ENCODE data around the gene C1QTNF3.

C1QTNF3 gene

GRCh38 chr5:33984178-33984577 lies 58.8 kb downstream of the C1QTNF3 start:
- Histone ChIP-seq H3K27ac (ENCODE audit: extremely low read depth, low read depth, low read length) (no peak overlapping the region), H3K4me3 (ENCODE audit: low read depth, low read length) (no peak overlapping the region), H3K4me1 (ENCODE audit: control insufficient read depth, insufficient read depth, low read length) (no peaks in the 10 kb centered on the region), H3K9me3 (ENCODE audit: control insufficient read depth, insufficient read depth, low read depth, low read length) (no peaks in the 10 kb centered on the region), H3K36me3 (ENCODE audit: control insufficient read depth in 2 of 2, insufficient read depth in 1 of 2, low read length in 2 of 2) (peaks cover 13 to 22% of the 10 kb centered on the region in 2 experiments; a peak in 2 of 3 replicates)
- ChIA-PET CTCF (interaction anchor here (1.0 to 3.9 kb wide), 2 partner anchors 14 to 391 kb away, joined by 4 to 14 read pairs; no protein-coding TSS in a partner anchor), POLR2A (no interaction called here)
- TF ChIP-seq, protein P1, sequence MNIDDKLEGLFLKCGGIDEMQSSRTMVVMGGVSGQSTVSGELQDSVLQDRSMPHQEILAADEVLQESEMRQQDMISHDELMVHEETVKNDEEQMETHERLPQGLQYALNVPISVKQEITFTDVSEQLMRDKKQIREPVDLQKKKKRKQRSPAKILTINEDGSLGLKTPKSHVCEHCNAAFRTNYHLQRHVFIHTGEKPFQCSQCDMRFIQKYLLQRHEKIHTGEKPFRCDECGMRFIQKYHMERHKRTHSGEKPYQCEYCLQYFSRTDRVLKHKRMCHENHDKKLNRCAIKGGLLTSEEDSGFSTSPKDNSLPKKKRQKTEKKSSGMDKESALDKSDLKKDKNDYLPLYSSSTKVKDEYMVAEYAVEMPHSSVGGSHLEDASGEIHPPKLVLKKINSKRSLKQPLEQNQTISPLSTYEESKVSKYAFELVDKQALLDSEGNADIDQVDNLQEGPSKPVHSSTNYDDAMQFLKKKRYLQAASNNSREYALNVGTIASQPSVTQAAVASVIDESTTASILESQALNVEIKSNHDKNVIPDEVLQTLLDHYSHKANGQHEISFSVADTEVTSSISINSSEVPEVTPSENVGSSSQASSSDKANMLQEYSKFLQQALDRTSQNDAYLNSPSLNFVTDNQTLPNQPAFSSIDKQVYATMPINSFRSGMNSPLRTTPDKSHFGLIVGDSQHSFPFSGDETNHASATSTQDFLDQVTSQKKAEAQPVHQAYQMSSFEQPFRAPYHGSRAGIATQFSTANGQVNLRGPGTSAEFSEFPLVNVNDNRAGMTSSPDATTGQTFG (tag by site-specific recombination; IDR thresholded peaks at IDR 0.05; ENCODE audit: borderline replicate concordance), result no peak
- no peak for TF ChIP-seq HOXD13 (CRISPR knock-in tag; IDR thresholded peaks at IDR 0.05; ENCODE audit: borderline replicate concordance)
- TF ChIP-seq ZFHX2 (tag by site-specific recombination; conservative IDR thresholded peaks at IDR 0.05), result no peak
- TF ChIP-seq ZIC2 (tag by site-specific recombination; IDR thresholded peaks at IDR 0.05), result no peak
- TF ChIP-seq ZNF433 (tag by site-specific recombination; IDR thresholded peaks at IDR 0.05; ENCODE audit: low read depth), result no peak
- TF ChIP-seq ZBTB48 (tag by site-specific recombination; IDR thresholded peaks at IDR 0.05), result no peak
- no peak for TF ChIP-seq ZNF133 (tag by site-specific recombination; IDR thresholded peaks at IDR 0.05)
- no peak for TF ChIP-seq ZNF398 (tag by site-specific recombination; IDR thresholded peaks at IDR 0.05)
- TF ChIP-seq ZNF792 (tag by site-specific recombination; IDR thresholded peaks at IDR 0.05), result no peak
- TF ChIP-seq ZNF830 (tag by site-specific recombination; IDR thresholded peaks at IDR 0.05; ENCODE audit: low read depth), result no peak
- no peak for TF ChIP-seq ZFP41 (tag by site-specific recombination; IDR thresholded peaks at IDR 0.05; ENCODE audit: borderline replicate concordance)
- no peak for TF ChIP-seq ZNF2 (tag by site-specific recombination; IDR thresholded peaks at IDR 0.05)
- TF ChIP-seq ZNF521 (tag by site-specific recombination; IDR thresholded peaks at IDR 0.05), result no peak
- TF ChIP-seq ZNF10 (tag by site-specific recombination; IDR thresholded peaks at IDR 0.05), result no peak
- no peak for TF ChIP-seq REST (tag by site-specific recombination; IDR thresholded peaks at IDR 0.05)

DNA sequence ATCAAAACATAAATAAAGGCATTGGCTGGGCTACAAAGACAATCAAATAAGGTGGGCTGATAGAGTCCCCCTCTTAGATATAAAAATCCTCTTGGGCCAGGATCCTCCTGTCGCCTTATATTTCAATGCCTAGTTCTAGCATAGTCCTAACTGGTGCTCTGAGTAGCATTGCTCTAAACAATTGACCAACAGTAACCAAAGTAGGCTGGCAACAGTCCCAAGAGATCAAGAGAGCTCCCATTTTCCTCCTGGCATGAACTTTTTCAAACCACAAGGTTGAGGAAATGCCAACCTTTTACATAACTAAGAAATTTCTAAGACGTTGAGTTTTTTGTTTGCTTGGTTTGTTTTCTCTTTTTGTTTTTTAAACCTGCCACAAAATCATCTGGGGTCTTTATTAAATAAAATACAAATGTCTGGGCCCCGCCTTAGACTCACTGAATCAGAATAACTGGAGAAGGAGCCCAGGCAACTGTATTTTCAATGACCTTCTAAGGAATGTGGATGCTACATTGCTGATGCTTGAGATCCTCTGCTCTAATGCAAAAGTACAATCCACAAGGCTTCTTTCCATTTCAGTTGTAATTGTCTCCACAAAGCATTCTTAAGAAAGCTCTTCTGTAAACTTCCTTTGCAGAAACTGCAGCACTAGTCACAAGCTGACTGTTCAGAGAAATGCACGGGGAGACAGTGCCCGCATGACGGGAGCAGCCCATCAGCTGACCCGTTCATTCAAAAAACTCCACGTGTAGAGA lies 61.4 kb downstream of the C1QTNF3 start:
- no peaks in the 10 kb centered on the region for H3K4me1 ChIP-seq (ENCODE audit: control insufficient read depth, insufficient read depth, low read length)
- POLR2A ChIA-PET, result interaction anchor here (0.7 kb wide), 1 partner anchor 27 kb away, joined by 3 read pairs; the partner anchor contains the start of gene AMACR
- H3K27ac ChIP-seq (ENCODE audit: extremely low read depth, low read depth, low read length), result no peak overlapping the region
- no peaks in the 10 kb centered on the region for H3K9me3 ChIP-seq (ENCODE audit: control insufficient read depth, insufficient read depth, low read depth, low read length)
- no peak overlapping the region for H3K4me3 ChIP-seq (ENCODE audit: low read depth, low read length)
- H3K36me3 ChIP-seq (ENCODE audit: control insufficient read depth in 2 of 2, insufficient read depth in 1 of 2, low read length in 2 of 2), result no peaks in the 10 kb centered on the region
- CTCF ChIA-PET, result interaction anchor here (1.0 to 3.9 kb wide), 3 partner anchors 11 to 470 kb away, joined by 3 to 14 read pairs (median 4); no protein-coding TSS in a partner anchor
- TF ChIP-seq ZNF398 (tag by site-specific recombination; IDR thresholded peaks at IDR 0.05), result no peak
- no peak for TF ChIP-seq ZNF501 (tag by site-specific recombination; IDR thresholded peaks at IDR 0.05)
- no peak for TF ChIP-seq ZNF626 (tag by site-specific recombination; IDR thresholded peaks at IDR 0.05)
- no peak for TF ChIP-seq AEBP2 (tag by site-specific recombination; IDR thresholded peaks at IDR 0.05; ENCODE audit: borderline replicate concordance)
- TF ChIP-seq, protein P2, sequence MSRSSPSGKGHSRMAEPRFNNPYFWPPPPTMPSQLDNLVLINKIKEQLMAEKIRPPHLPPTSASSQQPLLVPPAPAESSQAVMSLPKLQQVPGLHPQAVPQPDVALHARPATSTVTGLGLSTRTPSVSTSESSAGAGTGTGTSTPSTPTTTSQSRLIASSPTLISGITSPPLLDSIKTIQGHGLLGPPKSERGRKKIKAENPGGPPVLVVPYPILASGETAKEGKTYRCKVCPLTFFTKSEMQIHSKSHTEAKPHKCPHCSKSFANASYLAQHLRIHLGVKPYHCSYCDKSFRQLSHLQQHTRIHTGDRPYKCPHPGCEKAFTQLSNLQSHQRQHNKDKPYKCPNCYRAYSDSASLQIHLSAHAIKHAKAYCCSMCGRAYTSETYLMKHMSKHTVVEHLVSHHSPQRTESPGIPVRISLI (tag by site-specific recombination; IDR thresholded peaks at IDR 0.05), result no peak
- TF ChIP-seq ZNF521 (tag by site-specific recombination; IDR thresholded peaks at IDR 0.05), result no peak
